Testis (tissue), 3 donors: Measurements from ENCODE around the gene LRPAP1. TPM values are rescaled to one million over a fixed set of nuclear protein-coding genes. Genes with fewer than 3 reads are reported as not detected.
"Not testable (repeated sequence)": the region's sequence is repeated elsewhere in the genome, so short reads cannot be mapped to it uniquely, and the experiment has no call there.

ENCODE experiments used
- DNase-seq: peaks from one replicate; pipeline ENCODE4 v3.0.0-alpha.2; 2019
- H3K27ac ChIP-seq, 2 donors: fragments of 200-600 bp; sonication (generic); one replicate each; pipeline ENCODE4 v1.5.1; 2019
- H3K27me3 ChIP-seq: fragments of 200-600 bp; sonication (generic); one replicate; pipeline ENCODE4 v1.5.1; 2019
- H3K36me3 ChIP-seq: fragments of 200-600 bp; sonication (generic); one replicate; pipeline ENCODE4 v1.5.1; 2017; ENCODE audit warnings: low read depth; ENCODE audit errors: missing control alignments
- H3K4me1 ChIP-seq: fragments of 200-600 bp; sonication (generic); one replicate; pipeline ENCODE4 v1.5.1; 2019
- H3K4me3 ChIP-seq, 2 donors: fragments of 200-600 bp; sonication (generic); one replicate each; pipeline ENCODE4 v1.5.1; 2017 to 2019
- H3K9me3 ChIP-seq: fragments of 200-600 bp; sonication (generic); one replicate; pipeline ENCODE4 v1.5.1; 2017
- POLR2A ChIP-seq: fragments of 450-650 bp; IDR thresholded peaks from one replicate; pipeline ENCODE4 v1.6.1; 2017; ENCODE audit warnings: antibody characterized with exemption, mild to moderate bottlenecking, moderate library complexity
- WGBS, 2 donors: methylation state at CpG; one replicate each; pipeline ENCODE4 v1.1.5; 2018; 5-methylcytosine and 5-hydroxymethylcytosine counted together
- intact Hi-C: fragments of 100-400 bp; cut with DNase I; formaldehyde crosslinking; loops from one replicate; pipeline ENCODE4 v1.15.1; 2023; ENCODE audit warnings: low total_unique reads
- polyA plus RNA-seq: library from polyadenylated mRNA; stranded (reverse); fragments of 350-450 nt; fragmentation: Illumina TruSeq; extraction: RNeasy Lipid Tissue Mini Kit (QIAGEN cat#74804); gene quantifications from one replicate; pipeline ENCODE4 v1.2.3, GENCODE V29; 2014; ENCODE audit warnings: low read depth, low replicate concordance; ENCODE audit not compliant: insufficient read depth
- total RNA-seq, 2 donors: library from RNA; depleted of rRNA; stranded (reverse); fragments of >200 nt; gene quantifications; one replicate each; pipeline ENCODE4 v1.2.3, GENCODE V29; 2016
- TF ChIP-seq, protein P1 (sequence below), 3 experiments: fragments of 450-650 bp in 2 of 3; fragments of 200-600 bp in 1 of 3; sonication (generic) in 1 of 3; IDR thresholded peaks; one replicate each; pipeline ENCODE4 v1.5.1; 2016 to 2019; ENCODE audit warnings: antibody characterized with exemption in 3 of 3, mild to moderate bottlenecking in 2 of 3, moderate library complexity in 1 of 3

LRPAP1 gene
- total and polyA plus RNA-seq, 3 donors from 2014 or later = 179 to 337 (median 279) TPM

- 95 to 97% methylated on average over 13 to 14 of the region's 23 CpGs for WGBS, 2 donors
- H3K4me3 ChIP-seq, H3K4me1 ChIP-seq, H3K9me3 ChIP-seq, DNase-seq, H3K27me3 ChIP-seq, H3K36me3 ChIP-seq, intact Hi-C loops, H3K27ac ChIP-seq: not testable (repeated sequence)
These were observed 6.7 kb upstream of the LRPAP1 start for GRCh38 chr4:3538906-3539305.

DNA sequence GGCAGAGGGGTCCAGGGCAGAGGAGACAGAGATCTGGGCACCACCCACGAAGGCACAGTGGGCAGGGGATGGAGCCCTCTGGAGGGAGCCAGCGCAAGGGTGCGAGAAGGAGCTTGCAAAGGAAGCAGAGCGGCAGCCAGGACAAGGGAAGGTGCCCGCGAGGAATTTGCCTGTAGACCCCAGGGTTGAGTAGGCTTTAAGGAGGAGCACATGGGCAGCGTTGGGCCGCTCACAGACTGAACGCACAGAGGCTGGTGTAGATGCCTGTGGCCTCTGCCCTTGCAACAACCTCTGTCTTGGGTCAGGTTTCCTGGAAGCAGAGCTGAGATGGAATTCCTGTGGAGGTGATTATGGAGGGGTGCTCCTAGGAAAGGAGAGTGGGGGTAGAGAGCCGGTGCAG, 3.6 kb upstream of the LRPAP1 start:
- WGBS, 2 donors = 86 to 87% methylated on average over 8 to 10 of the region's 10 CpGs
- H3K4me1 ChIP-seq, H3K9me3 ChIP-seq, H3K27ac ChIP-seq, intact Hi-C loops, DNase-seq, H3K27me3 ChIP-seq, H3K36me3 ChIP-seq, H3K4me3 ChIP-seq: not testable (repeated sequence)

GRCh38 chr4:3533423-3533820, 1.2 kb upstream of the LRPAP1 start:
- no peak for TF ChIP-seq POLR2A
- TF ChIP-seq, protein P1, sequence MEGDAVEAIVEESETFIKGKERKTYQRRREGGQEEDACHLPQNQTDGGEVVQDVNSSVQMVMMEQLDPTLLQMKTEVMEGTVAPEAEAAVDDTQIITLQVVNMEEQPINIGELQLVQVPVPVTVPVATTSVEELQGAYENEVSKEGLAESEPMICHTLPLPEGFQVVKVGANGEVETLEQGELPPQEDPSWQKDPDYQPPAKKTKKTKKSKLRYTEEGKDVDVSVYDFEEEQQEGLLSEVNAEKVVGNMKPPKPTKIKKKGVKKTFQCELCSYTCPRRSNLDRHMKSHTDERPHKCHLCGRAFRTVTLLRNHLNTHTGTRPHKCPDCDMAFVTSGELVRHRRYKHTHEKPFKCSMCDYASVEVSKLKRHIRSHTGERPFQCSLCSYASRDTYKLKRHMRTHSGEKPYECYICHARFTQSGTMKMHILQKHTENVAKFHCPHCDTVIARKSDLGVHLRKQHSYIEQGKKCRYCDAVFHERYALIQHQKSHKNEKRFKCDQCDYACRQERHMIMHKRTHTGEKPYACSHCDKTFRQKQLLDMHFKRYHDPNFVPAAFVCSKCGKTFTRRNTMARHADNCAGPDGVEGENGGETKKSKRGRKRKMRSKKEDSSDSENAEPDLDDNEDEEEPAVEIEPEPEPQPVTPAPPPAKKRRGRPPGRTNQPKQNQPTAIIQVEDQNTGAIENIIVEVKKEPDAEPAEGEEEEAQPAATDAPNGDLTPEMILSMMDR (IDR thresholded peaks at IDR 0.05) = no peak
- H3K27me3 ChIP-seq = no peaks in the 10 kb centered on the region
- H3K4me3 ChIP-seq = no peak overlapping the region
- 89 to 90% methylated on average over 7 of the region's 7 CpGs for WGBS, 2 donors
- no peaks in the 10 kb centered on the region for H3K36me3 ChIP-seq
- H3K4me1 ChIP-seq = peaks cover 15% of the 10 kb centered on the region
- DNase-seq = no peak
- intact Hi-C loops = no loop called here
- H3K27ac ChIP-seq = no peak overlapping the region
- H3K9me3 ChIP-seq = no peaks in the 10 kb centered on the region

DNA sequence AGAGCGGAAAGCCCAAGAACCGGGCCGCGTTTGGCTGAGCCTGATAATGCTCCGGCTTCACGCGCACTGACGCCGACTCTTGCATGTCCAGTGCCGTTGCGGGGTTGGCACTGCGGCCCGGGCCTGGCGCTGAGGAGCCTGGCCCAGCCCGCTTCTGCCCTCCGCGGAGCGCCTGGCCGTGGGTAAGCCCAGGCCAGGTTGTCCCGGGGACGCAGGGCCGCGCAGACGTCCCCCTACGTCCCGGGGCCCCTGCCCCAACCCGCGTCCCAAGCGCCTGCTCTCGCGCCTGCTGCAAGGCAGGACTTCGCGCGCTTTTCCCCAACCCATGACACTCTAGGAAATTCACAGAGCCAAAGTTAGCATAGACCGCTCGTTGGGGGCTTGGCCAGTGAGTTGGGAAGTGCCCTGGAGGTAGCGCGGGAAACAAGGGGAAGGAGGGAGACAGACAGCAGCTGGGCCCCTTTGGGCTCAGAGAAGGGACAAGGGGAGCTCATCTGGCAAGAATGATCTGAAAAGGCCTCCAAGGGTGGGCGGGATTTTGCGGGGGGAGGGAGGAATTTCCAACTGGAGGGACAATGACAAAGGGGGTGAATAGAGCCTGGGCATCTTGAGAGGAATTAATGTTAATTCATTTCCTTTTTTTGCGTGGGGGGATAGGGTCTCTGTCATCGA, 665 bp upstream of the LRPAP1 start:
- 16 to 27% methylated on average over 11 to 34 of the region's 42 CpGs for WGBS, 2 donors
- Histone ChIP-seq H3K27me3 (no peaks in the 10 kb centered on the region), H3K9me3 (no peaks in the 10 kb centered on the region), H3K27ac (peak overlapping the region in 1 of 2 donors; percentile 5), H3K4me1 (peaks cover 15% of the 10 kb centered on the region), H3K36me3 (no peaks in the 10 kb centered on the region), H3K4me3 (peak overlapping the region; percentile 97 to 98)
- TF ChIP-seq, protein P1 (IDR thresholded peaks at IDR 0.05) = no peak
- no peak for TF ChIP-seq POLR2A
- DNase-seq = no peak
- intact Hi-C loops = no loop called here

- intact Hi-C loops = no loop called here
- Histone ChIP-seq H3K27ac (peak overlapping the region in 1 of 2 donors; percentile 70), H3K27me3 (no peaks in the 10 kb centered on the region), H3K4me1 (peaks cover 15% of the 10 kb centered on the region), H3K4me3 (peak overlapping the region; percentile 97 to 98), H3K36me3 (no peaks in the 10 kb centered on the region), H3K9me3 (no peaks in the 10 kb centered on the region)
- WGBS, 2 donors = 7 to 8% methylated on average over 16 to 17 of the region's 17 CpGs
- no peak for DNase-seq
- TF ChIP-seq, protein P1 (IDR thresholded peaks at IDR 0.05) = no peak
- no peak for TF ChIP-seq POLR2A
These were observed 824 bp downstream of the LRPAP1 start for GRCh38 chr4:3531318-3531878.
